Renal cortex interstitium (tissue), 11 donors: ENCODE data around the gene MAPK8. TPM values are rescaled to one million over a fixed set of nuclear protein-coding genes. Genes with fewer than 3 reads are reported as not detected.

ENCODE experiments used
- DNase-seq, 11 donors: peaks; one replicate each; pipeline ENCODE4 v3.0.0-alpha.2; 2013; ENCODE audit warnings: low read depth in 9 of 11, low spot score in 4 of 11; ENCODE audit errors: extremely low read depth in 1 of 11
- polyA plus RNA-seq, 3 donors: library from polyadenylated mRNA; unstranded; fragments of 120-200 nt; gene quantifications; one replicate each; pipeline ENCODE4 v1.2.1, GENCODE V29; 2013; ENCODE audit not compliant: insufficient read length in 3 of 3

Gene MAPK8
- polyA plus RNA-seq, 3 donors: 64.1 to 77.2 (median 77.2) TPM

- DNase-seq: no peak
Observed at GRCh38 chr10:48476279-48476982, 170.0 kb downstream of the MAPK8 start.

GRCh38 chr10:48477141-48477540 is 170.7 kb downstream of the MAPK8 start:
- DNase-seq: no peak

- no peak for DNase-seq
Observed at GRCh38 chr10:48477616-48478015, 171.1 kb downstream of the MAPK8 start.

- DNase-seq: no peak
Observed at GRCh38 chr10:48478469-48478868, 172.0 kb downstream of the MAPK8 start.

- DNase-seq: no peak
Observed at GRCh38 chr10:48478980-48479811, 172.7 kb downstream of the MAPK8 start.

GRCh38 chr10:48480397-48481374 is 174.2 kb downstream of the MAPK8 start:
- no peak for DNase-seq

- no peak for DNase-seq
Observed at GRCh38 chr10:48481385-48481784, 174.9 kb downstream of the MAPK8 start.

GRCh38 chr10:48482207-48482606 is 175.7 kb downstream of the MAPK8 start:
- no peak for DNase-seq

GRCh38 chr10:48484911-48485310 is 178.4 kb downstream of the MAPK8 start:
- DNase-seq: no peak

GRCh38 chr10:48485711-48486110 is 179.2 kb downstream of the MAPK8 start:
- no peak for DNase-seq

GRCh38 chr10:48487244-48487643 is 180.8 kb downstream of the MAPK8 start:
- no peak for DNase-seq

Other genes starting within 250 kb of the MAPK8 start
- gene FRMPD2, start 32.0 kb upstream of the MAPK8 start, polyA plus RNA-seq: 1 to 10 TPM in 1 of 3 donors, under 1 TPM in 2; 0.60 to 5.6 (median 0.79) TPM